Stimulated activated CD8-positive, alpha-beta memory T cell treated with anti-CD3 and anti-CD28 coated beads, Interleukin-4, amount 100 ng/mL, for 24 hours (primary cell): Measurements from ENCODE around the gene LRRN4CL.
"Not testable (repeated sequence)": the region's sequence is repeated elsewhere in the genome, so short reads cannot be mapped to it uniquely, and the experiment has no call there.

Experiments used
- DNase-seq: peaks from one replicate; pipeline ENCODE4 v3.0.0-alpha.2; 2020; ENCODE audit warnings: low read depth

Gene LRRN4CL

DNA sequence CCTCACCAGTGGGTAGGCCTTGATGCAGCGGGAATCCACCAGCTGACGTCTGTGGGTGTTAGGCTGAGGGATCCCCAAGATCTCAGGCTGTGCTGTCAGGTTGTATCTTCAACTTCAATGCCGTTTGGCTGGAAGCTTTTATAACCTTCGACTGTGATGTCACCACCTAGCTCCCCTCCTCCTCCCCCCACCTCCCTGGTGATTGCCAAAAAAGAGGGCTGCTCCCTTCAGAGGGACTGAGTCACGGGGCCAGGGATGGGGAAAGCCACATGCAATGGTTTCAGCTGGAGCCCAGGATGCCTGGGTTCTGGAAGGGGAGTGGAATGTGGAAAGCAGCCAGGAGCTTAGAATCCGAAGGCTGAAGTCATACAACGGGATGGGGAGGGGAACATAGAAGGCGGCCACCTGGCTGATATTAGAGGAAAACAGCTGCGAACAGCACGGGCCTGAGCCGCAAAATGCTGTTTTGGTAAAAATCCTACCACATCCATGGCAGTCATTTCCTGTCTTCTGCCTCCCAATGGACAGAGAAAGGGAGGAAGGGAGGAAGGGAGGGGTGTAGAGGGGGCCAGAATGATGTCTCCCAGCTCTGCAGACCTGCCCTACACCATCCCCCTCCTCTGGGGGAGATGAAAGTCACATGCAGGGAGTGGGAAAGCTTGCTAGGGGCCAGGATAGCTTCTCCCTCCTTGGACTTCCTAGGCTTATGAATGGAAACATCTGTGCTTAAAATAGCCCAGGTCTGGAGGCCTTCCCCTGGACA lies at the start of gene LRRN4CL:
Gene LRRN4CL, minus strand, starts transcription at position 110 of the 763 bp plus-strand sequence. CDS start 1,022 bp downstream, outside the sequence.
- no peak for DNase-seq

DNA sequence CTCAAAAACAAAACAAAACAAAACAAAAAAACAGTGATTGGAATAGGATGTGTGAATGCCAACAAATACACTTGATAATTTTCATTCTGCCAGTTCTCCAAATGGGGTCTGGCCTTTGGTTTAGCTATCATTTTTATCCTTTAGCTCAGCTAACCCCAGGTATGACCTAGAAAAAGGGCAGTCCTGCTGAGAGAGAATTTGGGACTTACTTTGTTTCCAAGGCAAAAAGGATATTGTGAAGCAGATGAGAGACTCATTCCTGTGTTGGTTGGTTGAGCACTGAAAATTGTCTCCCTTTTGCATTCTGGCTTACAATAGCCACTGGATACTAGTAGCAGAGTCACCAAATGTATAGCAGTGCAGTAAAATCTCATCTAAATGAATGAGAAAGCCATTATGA lies 47.9 kb upstream of the LRRN4CL start:
- no peak for DNase-seq

DNA sequence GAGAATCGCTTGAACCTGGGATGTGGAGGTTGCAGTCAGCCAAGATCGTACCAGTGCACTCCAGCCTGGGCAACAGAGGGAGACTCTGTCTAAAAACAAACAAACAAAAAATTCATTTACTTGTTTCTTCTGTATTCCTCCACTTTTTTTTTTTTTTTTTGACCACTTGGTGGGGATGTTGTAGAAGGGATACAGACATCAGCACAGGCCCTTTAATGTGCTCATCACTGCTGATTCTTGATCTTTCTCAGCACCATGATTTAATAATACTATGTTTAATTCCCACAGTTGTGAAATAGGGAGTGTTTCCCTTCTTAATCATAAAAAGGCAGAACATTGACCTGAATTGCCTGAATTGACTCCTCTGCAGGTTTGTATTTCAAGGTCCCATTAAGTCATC lies 43.5 kb upstream of the LRRN4CL start:
- DNase-seq, result no peak

DNA sequence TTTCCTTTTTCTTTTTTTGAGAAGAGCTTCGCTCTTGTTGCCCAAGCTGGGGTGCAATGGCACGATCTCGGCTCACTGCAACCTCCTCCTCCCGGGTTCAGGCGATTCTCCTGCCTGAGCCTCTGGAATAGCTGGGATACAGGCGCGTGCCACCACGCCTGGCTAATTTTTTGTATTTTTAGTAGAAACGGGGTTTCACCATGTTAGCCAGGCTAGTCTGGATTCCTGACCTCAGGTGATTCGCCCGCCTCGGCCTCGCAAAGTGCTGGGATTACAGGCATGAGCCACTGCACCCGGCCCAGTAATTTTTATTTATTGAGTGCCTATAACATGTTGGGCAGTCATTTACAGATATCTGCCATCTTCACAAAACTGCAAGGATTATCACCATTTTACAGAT lies 40.7 kb upstream of the LRRN4CL start:
- DNase-seq, result not testable (repeated sequence)

DNA sequence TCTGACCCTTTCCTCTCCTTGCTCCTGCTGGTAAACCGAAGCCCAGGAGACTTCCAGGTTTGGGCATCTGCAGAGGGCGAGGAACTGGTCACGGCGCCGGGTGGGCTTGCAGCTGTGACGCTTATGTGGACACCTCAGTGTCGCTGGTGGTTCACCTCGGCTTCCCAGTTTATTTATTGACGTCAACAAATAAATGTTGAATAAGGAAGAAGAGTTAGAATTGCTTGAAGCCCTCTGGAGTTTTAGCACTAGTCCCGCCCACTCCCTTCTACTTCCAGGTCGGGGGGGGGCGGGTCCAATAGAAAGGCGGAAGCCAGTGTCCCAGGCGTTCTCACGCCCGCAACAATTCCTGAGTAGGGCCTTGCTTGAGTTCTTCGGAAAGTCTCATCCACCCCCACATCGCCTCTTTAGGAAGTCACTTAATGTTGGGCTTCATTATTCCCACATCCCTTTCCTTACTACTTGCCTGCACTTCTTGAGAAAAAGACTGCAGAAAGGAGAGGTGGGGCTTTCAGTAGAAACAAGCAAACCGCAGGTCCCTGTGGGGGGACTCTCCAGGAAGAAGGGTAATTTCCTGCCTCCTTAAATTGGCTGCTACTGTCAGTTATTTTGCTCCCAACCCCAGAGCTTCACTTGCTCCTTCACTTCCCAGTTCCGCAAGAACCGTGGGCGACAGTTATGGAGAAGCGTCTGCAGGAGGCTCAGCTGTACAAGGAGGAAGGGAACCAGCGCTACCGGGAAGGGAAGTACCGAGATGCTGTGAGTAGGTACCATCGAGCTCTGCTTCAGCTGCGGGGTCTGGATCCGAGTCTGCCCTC lies 39.0 kb upstream of the LRRN4CL start, which contains the start of gene TTC9C:
Gene TTC9C, plus strand, starts transcription at position 316 of the 818 bp plus-strand sequence. Its CDS starts 363 bp downstream, at position 679.
- DNase-seq, result peak; percentile 67

DNA sequence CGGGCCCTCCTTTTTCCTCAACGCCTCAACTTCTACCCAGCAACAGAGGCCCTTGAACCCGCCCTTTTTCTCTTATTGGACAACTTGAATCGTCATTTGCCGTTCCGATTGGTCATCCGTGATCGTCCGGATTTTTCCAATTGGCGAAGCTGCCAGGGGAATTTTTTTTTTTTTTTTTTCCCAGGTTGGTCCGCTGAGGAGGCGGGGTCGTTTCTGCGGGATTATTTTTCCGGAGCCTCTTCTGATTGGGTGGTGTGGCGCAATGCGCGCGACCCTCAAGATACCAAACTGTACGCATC lies 38.5 kb upstream of the LRRN4CL start:
- peak; percentile 63 for DNase-seq

DNA sequence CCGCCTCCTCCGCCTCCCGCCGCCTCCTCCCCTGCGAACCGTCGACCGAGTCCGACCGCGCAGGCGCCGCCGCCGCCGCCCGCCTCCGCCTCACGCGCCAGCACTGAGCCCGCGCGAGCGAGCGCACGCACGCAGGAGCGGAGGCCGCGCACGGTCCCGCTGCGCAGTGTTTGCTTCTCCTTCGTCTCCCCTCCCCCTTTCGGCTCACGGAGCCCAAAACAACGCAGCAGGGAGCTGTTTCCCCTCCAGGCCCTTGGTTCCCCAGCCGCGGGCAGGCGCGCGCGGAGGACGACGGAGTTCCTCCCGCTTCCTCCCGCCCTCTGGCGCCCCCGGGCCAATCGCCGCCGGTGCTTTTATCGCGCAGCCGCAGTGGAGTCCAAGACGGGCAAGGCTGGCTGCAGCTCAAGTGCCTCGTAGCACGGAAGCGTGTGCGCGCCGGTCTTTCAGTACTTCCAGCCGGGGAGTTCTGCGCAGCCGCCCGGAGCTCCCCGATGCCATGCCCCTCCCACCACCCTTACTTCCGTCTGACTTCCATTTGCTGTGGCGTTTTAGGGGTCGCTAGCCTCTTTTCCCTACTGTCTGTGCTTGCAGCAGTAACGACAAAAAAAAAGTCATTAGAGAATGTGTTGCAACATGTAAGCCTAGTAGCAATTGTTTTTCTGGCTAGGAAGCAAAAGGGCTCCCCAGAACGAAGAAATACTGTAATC lies 38.0 kb upstream of the LRRN4CL start, which contains the start of gene HNRNPUL2:
Gene HNRNPUL2, minus strand, starts transcription at position 293 of the 707 bp plus-strand sequence. CDS start 301 bp downstream, outside the sequence.
- peak; percentile 98 for DNase-seq

DNA sequence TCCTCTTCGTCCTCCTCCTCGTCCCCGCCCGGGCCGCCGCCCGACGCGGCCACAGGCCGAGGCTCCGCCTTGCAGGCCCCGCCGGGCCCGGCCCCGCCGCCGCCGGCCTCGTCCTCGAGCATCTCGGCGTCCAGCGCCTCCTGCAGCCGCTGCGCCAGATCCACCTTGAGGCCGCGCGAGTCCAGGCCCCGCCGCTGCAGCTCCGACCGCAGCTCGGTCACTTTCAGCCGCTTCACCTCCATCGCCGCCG lies 37.5 kb upstream of the LRRN4CL start:
- no peak for DNase-seq

DNA sequence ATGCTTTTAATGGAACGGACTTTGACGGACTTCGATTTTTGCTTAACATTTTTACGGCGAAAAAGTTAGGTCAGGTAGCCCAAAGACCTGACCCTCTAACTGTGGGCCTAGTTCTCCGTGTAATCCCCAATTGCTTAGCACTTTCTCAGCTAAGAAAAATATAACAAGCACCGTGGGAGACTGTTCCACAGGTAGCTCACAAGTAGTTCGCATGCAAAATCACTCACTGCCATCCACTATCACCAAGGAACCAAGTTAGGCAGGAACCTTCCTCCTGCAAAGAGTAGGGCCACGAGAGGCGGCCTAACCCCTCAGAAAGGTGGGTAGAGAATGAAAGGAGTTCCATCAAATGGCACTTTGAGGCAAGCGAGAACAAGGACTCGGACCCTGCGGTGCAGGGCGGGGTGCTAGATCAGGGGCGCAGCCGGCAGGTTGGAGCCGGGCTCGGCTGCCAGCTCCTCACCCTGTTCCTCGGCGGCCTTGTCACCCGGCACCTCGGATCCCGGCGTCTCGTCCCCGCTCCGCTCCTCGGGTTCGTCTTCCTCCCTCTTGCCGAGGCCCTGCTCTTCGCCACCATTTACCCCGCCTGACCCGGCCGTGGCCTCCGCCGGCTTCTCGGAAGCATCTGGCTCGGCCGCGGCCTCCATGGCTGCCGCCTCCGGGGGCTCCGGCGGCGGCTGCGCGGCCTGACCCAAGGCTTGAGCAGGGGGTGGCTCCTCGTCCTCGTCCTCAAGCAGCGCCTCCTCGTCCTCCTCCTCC lies 37.0 kb upstream of the LRRN4CL start:
- DNase-seq, result no peak

DNA sequence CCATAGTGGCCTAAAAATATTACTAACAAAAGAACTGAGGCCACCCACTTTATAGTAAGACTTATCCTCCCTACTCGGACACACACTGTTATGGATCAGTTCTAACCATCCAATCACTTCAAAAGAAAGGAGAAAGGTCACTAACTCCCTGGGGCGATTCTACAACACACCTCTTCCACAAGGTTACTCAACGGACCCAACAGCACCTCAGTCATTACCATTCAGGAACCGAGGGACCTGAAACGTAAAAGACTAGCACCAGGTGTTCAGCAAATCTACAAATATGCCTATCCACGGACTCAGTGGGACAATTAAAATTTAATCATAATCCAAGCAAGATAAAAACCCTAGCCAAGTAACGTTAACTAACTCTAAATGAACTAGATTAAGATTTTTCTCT lies 36.3 kb upstream of the LRRN4CL start:
- no peak for DNase-seq

DNA sequence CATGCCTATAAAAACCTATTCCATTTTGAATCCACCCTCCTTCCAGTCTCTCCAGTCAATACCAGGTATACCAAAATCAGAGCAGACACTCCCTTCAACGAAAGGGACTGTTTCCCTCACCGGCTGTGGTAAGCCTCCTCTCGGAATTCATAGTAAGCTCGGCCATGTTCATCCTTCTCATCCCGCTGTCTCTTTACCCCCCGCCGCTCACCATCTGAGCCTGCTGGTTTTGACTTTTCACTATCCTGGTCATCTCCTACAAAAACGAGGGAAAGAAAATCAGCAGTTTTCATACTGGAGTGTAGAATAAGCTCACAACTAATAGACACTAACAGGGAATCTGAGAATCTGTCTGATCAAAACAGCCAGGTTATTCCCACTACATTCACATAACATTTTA lies 34.8 kb upstream of the LRRN4CL start:
- no peak for DNase-seq

DNA sequence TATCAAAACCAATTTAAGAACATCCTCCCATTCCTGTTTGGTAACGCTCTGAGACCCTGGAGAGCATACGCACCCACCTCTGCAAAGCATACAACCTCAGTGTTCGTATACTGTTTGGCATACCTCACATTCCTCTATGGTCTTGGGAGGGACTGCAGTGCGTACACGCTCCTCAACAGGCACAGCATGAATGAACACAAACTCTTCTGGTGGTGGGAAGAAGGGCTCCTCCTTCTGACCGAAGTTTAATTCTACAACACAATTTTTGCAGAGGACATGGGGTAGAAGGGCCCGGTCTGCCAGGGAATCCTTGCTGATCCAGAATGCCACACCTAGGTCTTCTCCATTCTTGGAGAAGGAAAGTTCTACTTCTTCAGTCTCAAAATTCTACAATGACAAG lies 32.7 kb upstream of the LRRN4CL start:
- DNase-seq, result no peak

DNA sequence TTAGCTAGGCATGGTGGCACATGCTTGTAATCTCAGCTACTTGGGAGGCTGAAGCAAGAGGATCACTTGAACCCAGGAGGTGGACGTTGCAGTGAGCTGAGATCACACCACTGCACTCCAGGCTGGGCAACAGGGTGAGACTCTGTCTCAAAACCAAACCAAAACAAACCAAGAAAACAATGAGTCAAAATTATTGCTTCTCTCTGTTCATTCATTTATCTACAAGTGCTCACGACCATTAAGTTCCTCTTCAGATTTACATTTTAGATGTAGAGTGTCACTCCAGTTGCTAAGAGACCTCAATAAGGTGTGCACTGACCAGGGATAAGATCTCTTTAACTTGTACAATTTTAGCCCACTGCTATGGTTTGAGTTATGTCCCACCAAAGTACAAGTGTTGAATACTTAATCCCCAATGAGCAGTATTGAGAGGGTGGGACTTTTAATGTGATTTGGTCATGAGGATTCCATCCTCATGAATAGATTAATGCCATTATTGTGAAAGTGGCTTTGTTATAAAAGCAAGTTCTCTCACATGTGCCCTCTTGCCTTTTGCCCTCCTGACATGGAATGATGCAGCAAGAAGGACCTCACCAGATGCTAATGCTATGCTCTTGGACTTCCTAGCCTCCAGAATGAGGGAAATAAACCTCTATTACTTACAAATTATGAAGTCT lies 30.1 kb upstream of the LRRN4CL start:
- no peak for DNase-seq

DNA sequence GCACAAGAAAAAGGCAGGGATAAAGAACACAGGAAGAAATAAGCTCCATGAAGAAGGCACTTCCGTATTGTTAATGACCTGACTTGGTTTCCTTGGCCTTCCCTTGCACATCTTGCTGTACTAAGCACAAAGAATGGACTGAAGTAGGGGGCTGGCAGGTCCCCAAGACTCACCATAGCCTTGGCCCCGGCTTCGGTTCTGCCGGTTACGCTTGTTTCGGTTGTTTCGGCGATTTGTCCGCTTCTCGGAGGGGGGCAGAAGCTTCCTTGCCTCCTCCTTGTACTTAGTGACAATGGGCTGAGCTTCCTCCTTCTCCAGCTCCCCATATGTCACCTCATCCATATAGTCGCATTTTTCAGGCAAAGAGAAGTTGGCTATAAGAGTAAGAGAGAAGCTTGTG lies 27.5 kb upstream of the LRRN4CL start:
- DNase-seq, result no peak

DNA sequence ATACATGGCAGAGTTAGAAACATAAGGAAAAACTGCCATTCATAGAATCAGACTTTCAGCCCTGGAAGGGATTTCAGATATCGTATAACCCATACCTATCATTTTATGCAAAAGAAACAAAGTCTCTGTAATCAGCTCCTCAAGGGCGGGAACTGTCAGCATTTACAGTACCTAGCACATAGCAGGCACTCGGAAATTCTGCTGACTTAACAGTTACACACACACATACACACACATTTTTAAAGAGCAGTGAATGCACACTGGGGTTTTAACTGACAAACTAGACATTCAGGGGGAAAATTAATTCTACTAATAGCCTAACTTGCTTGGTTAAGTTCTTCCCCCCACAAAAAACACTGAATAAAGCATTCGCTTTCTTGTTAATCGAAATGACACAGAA lies 26.9 kb upstream of the LRRN4CL start:
- DNase-seq, result no peak

DNA sequence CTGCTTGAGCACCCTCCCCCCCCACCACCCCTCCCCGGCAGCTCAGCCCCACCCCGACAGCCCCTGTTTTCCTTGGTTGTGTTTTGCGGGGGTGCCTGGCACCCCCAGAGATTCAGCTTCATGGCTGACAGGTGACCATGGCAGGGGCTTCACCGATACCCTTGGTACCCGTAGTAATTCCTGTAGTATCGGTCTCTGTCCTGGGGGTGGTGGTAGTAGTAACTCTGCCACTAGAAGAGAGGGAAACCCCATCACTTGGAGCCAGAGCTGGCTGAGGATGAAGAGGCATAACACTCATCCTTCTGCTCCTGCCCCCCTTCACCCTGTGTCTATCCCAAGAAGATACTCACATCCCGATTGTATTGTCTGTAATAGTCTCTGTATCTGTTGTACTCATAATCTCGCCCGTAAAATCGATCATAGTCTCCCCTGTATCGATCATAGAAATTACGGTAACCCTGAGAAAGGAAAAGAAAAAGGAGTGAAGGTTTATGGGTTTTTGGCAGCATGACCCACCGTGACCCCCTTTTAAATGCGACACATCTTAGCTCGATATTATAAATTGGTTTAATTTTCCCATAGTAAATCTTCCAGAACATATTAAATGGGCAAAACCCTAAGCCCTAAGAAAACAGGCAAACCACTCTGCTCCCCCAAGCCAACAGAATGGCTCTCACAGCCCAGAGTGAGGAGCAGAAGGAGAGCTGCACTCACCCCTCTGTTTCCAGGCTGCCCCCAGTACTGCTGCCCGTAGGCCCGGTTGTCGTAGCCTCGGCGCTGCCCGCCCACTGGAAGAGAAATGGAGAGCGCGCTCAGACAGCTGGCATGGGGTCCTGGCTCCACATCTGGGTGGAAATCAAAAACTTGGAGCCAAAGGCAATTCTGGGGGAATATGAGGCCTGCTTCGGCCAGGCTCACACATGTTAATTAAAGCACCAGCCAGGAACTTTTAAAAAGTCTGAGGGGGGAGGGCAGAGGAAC lies 26.1 kb upstream of the LRRN4CL start:
- DNase-seq, result no peak

DNA sequence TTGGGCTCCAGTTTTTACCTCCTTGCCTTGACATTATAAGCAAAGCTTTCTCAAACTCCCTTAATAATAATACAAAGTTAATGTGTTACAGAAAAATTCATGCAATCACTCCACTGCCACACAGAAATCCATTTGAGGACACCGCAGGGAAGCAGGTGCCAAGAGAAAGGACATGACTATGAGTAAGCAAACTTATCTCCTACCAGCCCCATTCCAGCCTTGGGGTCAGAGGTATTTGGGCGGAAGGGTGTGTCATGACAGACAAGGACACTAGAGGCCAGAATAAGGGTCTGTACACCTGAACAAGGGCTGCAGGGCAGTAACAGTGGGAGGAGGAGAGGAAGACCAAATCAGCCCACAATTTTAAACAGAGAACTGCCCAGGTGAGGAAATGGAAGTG lies 24.0 kb upstream of the LRRN4CL start:
- no peak for DNase-seq

DNA sequence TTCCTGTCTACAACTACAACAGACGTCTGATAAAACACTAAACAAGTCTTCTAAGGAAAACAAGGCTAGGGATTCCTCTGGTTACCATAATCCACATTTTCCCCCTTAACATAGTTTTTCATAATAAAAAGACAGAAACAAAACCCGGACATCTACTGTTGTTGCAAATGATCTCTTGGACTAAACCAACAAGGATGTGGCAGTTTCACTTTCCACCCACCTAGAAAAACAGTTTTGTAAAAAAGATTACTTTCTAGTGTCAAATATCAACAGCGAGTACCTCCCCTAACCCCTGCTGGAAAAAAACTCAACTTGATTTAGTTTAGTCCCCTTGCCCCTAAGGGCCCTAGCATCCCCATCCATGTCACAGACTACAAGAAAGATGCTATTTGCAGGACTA lies 23.5 kb upstream of the LRRN4CL start:
- DNase-seq, result no peak

DNA sequence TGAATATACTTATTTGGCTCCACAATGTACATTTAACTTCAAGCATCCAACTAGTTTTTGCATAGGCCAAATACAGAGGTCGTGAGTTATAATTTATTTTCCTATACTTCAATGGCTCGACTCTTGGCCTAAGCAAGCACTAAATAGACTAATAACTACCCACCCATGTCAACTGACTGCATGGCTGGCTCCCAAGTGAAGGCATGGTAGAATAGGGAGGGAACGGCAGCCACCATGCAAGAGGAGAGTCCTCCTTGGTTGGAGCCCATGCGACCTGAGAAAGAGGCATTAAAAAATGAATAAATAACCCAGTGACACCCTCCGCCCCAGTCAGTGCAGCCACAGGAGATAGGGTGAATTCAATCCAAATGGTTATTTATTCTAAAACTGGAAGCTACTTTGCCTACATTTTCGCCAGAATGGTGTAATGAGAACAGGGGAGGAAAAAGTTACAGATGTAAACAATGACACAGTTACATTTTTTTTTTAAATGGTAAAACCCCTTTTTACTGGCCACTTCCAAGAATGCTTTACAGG lies 23.0 kb upstream of the LRRN4CL start:
- DNase-seq, result no peak

DNA sequence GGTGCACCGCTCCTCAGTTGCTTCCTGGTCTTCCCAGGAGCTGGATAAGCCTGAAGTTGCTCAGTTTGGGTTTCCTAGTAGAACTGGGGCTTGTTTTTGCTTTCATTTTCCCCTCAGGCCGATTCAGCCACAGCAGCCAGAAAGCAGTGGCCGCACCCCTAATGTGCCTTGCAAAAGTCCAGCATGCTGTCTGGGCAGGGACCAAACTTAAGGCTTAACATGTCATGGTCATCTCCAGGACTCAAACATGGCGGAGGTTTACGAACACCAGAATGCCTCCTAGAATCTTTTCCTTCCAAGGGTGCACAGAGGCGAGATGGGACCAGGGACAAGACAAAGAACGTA lies 20.6 kb upstream of the LRRN4CL start:
- DNase-seq, result no peak
